GM19351 (cell line): ENCODE measurements around the gene KTN1.

Experiments used
- ATAC-seq: cut with Tn5 transposase; IDR thresholded peaks from one replicate; pipeline ENCODE4 v1.9.1; 2021; ENCODE audit warnings: mild to moderate bottlenecking, moderate library complexity; ENCODE audit not compliant: unreplicated experiment

The KTN1 gene

DNA sequence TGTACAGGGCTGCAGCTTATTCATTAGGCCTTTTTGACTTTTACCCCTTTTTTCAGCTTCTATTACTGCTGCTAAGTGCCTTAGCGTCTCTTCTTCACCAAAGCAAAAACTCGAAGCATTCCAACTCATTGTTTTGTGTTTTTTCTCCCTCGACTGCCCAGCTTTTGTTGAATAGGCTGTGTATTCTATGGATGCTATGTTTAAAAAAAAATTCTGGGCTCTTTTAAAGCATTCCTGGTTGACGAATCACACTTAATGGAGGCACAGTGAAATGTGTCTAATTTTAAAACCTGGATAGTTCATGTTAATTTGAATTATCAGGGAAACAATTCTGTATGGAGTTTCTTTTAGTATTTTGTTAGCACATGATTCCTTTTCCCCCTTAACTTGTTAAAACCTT is 29.7 kb downstream of the KTN1 start:
- no peak for ATAC-seq

DNA sequence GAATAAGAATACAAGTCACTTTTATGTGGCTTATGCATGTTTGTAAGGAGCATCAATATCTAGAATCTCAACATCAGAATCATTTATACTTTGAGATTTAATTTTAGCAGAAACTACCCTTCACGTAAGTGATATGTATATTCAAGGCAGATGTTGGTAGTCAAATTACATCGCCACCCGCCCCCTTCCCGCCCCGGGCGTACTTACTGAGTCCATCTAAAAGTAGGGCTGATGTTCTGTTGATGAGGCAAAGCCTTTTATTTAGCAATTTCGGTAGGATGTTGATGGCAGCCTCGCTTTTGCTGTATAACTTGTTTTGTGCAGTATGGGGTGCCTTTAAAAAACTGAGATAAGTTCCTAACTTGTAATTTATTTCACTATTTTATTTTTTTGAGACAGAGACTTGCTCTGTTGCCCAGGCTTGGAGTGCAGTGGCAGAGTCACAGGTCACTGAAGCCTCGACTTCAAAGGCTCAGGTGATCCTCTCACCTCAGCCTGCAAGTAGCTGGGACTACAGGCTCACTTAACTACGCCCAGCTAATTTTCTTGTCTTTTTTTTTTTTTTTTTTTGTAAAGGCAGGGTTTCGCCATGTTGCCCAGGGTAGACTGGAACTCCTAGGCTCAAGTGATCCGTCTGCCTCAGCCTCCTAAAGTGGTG is 30.8 kb downstream of the KTN1 start:
- ATAC-seq = no peak

DNA sequence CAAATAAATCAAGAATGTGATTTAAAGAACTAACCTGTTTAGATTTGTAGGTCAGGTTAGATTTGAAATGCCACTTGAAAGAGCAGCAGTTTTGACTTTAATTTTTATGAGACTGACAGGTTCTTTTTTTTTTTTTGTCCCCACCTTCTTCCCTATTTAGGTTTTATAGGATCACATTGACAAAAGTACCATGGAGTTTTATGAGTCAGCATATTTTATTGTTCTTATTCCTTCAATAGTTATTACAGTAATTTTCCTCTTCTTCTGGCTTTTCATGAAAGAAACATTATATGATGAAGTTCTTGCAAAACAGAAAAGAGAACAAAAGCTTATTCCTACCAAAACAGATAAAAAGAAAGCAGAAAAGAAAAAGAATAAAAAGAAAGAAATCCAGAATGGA is 31.9 kb downstream of the KTN1 start:
- ATAC-seq = no peak

DNA sequence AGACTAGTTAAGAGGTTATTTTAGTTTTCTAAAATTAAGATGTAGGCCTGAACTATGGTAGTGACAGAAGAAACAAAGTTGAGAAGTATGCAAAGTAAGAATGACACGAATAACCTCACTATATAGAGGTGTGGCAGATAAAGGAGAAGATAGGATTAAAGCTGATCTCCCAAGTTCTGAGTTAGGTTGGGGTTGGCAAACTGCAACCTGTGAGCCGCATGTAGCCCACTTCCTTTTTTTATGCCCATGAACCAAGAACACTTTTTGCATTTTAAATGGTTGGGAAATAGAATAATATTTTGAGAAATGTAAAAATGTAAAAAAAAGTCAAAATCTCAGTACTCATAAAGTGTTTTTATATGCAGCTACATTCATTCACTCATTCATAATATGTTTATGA is 34.3 kb downstream of the KTN1 start:
- no peak for ATAC-seq

DNA sequence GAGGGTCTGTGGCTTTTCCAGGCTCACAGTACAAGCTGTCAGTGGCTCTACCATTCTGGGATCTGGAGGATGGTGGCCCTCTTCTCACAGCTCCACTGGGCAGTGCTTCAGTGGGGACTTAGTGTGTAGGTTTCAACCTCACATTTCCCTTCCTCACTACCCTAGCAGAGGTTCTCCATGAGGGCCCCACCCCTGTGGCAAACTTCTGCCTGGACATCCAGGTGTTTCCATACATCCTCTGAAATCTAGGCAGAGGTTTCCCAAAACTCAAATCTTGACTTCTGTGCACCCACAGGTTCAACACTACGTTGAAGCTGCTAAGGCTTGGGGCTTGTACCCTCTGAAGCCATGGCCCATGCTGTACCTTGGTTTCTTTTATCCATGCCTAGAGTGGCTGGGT is 40.3 kb downstream of the KTN1 start:
- no peak for ATAC-seq

DNA sequence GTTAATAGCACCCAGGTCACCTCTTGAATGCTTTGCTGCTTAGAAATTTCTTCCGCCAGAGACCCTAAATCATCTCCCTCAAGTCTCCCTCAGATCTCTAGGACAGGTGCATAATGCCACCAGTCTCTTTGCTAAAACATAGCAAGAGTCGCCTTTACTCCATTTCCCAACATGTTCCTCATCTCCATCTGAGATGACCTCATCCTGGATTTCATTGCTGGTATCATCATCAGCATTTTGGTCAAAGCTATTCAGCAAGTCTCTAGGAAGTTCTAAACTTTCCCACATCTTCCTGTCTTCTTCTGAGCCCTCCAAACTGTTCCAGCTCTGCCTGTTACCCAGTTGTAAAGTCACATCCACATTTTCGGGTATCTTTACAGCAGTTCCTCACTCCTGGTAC is 41.0 kb downstream of the KTN1 start:
- ATAC-seq = no peak

DNA sequence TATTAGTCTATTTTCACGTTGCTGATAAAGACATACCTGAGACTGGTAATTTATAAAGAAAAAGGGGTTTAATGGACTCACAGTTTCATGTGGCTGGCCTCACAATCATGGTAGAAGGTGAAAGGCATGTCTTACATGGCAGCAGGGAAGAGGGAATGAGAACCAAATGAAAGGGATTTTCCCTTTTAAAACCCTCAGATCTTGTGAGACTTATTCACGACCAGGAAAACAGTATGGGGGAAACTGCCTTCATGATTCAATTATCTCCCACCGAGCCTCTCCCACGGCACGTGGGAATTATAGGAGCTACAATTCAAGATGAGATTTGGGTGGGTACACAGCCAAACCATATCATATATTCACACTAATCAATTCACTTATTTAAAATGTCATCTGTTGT is 41.4 kb downstream of the KTN1 start:
- no peak for ATAC-seq

DNA sequence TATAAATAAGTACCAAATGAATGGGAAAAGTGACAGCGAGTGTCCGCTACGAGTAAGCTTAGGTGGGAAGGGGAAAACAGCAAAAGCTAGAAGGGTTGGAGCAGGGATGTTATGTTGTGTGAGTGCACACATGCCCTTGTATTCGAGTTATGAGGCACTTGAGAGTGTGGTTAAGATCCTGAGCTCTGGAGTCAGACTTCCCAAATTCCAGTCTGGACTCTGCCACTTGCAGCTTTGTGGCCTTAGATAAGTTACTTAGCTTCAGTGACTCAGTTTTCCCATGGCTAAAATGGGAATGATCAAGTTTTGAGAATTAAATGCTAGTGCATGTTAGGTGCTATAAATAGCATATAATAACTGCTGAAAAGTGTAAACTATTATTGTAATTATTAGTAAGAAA is 44.9 kb downstream of the KTN1 start:
- ATAC-seq = no peak

DNA sequence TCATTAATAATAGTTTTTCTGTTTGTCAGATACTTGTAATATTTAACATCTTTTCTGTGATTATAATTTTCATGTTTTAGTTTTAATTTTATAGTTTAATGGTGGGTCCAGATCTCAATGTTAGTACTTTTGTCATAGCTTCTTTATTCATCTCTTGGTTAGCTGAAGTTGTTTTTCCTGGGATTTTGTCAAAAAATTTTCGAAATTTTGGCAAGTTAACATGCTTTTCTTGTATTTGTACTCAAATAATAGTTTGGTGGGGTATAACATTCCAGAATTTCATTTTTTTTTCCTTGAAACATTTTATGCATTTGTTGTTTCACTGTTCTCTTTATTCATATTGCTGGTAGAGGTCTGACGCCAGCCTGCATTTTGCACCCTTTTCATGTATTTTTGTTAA is 45.5 kb downstream of the KTN1 start:
- no peak for ATAC-seq

DNA sequence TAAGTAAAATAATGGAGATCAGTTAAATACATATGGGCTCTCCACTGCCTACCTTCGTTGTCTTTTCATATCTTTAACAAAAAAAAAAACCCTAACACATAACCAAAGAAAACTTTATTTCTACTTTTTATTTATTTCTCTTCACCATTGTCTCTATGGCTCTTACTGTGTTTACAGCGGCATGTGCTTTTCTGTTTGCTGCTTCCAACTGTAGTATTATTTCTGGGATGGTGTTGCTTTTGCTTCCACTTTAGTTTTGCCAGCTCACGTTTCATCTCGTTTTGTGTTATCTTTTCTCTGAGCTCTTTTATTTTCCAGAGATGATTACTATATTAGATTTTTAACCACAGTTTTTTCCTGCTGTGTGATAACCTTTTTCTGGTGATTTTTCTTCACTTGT is 46.1 kb downstream of the KTN1 start:
- ATAC-seq = no peak

DNA sequence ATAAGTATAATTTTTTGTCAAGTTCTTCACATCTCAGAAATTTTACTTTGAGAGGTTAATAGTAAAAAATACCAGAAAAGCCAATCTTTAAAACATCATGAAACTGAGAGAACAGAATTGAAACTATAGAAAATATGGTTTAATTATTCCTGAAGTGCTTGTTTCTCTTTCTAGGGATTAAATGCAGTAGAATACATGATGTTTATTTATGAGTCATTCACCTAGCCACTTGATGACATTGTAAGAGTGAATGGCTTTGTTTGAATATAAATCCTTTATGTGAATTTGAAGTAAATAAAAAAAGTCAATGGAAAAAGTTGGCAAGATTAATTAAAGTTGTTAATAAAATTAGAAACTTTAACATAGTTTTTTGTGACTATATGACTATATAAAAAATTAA is 48.4 kb downstream of the KTN1 start:
- no peak for ATAC-seq

DNA sequence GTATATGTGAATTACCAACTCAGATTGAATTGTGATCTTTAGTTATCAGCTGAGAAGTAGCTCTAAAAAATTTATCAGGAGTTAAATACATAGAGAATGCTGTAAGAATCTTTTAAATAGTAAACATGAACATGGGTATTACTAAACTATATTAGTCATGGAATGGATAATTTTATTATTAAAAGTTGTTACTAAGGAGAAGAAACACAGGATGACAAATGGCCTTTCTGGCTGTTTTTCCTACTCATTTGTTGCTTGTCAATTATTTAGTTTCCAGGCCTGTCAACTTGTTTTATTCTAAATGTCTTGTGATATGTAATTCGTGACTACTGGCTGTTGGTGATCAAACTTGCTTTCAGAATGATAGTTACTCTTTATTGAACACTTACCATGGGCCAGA is 58.7 kb downstream of the KTN1 start:
- ATAC-seq = no peak

DNA sequence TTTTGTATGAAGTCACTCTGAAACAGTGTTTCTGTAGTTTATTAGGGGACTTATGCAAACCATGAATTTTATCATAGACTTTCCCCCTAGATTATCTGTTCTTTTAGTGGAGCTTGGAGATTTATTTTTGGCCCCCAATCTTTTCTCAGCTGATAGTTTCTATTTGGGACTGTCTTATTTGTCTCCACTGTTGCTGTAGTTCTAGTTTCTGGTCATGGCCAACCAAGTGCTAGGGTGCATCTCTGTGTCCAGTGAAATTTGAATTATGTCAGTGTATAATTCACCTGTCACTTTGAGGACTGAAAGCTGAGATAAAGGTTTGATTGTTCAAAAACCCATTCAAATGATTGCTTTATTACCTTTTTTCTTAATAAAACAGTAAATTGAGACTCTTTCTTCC is 61.3 kb downstream of the KTN1 start:
- no peak for ATAC-seq

DNA sequence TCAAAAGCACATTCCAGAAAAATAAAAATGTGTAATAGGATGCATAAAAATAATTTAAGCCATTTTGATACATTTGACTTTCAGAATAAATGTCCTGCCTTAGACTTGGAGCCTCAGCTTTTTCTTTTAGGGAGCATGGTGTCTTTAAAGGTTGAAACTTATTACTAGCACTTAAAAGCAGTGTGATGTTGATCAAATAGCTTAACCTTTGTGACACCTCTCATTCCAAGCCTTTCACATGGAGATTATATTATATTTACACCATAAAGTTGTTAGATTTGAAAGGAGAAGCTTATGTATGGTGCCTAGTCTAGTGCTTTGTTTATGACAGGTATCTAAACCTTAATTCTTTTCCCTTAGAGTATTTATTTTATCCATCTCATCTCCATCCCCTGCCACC is 61.9 kb downstream of the KTN1 start:
- ATAC-seq = no peak

DNA sequence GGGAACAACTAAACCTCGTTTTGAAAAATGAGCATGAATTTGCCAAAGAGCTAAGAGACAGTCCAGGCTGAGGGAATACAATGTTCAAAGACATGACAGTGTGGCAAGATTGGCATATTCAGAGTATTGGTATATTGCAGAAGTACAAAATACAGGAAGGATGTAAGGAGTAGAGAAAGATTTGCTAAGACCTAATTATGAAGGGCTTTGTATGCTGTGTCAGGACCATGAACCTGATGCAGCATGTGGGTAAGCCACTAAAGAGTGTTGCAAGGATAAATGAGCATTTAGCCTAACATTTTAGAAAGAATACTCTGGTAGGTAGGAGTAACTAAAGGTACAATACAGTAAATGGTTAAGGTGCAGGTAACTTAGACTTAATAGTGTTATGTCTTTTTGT is 65.1 kb downstream of the KTN1 start:
- no peak for ATAC-seq

DNA sequence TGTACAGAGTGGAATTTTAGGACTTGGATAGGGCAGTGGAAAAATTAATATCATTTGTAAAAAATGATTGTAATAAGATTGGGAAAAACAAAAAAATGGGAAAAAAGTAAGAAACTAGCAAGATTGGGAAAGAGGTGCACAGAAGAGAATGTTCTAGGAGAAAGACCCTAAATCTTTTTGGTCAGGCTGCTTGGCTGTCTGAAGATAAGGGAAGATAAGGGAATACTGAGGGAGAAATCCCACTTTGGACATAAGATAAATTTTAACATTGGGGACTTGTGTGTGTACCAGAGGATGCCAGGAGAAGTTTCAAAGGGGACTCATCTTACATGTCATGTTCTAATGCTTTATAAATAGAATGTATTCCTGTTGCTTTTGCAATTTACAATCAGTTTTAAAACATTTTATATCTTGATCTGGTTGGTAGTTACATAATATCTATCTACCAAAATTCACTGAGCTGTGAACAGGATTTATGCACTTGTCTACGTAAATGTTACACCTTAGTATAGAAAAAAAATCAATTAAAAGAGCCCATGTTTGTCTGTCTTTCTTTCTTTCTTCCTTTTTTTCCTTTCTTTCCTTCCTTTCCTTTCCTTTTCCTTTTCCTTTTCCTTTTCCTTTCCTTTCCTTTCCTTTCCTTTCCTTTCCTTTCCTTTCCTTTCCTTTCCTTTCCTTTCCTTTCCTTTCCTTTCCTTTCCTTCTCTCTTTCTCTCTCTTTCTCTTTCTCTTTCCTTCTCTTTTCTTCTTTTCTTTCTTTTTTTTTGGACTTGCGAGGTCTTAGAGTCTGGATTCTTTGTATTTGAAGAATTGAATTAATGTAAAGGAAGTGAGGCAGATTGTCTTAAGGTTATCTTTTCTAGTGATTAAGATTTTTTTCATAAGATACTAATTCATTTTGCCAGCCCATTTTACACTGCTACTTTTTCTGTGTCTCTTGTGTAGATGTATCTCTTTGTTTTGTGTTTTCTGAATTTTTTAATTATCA is 66.1 kb downstream of the KTN1 start:
- no peak for ATAC-seq

DNA sequence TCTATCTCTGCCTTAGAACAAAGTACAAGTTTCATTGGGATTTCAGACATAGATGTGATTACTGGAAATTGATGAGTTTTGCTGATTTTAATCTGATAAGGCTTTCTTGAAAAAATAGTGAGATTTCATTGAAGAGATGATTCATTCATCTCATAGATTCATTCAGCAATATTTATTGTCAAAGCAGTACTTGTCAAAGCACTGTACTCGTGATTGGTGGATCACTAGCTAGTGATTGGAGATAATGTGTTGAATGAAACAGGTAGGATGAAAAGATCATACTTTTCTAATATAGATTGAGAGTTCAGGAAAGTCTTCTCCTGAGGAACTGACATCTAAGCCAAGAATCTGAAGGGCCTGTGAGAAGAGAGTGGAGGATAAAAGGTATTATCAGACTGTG is 71.0 kb downstream of the KTN1 start:
- ATAC-seq = no peak

DNA sequence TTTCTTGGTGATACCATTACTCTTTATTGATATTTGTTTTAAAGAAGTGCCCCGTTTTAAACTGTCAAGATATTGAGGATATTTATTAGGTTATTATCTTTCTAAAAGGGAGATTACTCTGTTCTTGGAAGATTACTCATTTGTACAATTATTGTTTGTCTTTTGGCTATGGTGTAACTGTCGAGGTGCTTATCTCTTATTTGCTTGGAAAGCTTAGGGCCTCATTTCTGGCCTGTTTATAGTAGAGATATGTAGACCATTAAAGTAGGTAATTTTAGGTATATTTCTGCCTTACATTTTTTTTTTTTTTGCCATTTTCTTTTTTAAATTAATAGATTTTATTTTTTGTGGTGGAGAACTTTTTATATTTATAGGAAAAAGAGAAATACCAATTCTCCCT is 74.2 kb downstream of the KTN1 start:
- no peak for ATAC-seq

DNA sequence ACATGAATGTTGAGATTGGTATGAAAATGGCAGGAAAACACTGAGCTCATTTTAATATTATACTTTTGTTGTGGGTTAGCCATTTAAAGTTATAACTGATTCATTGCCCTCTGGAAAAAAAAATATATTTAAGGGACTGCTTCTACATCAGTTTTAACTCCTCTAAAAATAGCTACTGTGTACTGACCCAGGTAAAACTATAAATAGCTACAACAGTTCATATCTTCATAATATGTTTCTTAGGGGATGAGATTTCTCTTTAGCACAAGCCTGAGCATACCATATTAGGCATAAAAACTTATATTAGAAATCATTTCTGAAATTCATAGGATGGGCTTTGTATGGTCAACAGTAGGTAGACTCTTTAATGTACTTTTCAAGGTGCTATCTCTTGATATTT is 81.0 kb downstream of the KTN1 start:
- ATAC-seq = no peak

DNA sequence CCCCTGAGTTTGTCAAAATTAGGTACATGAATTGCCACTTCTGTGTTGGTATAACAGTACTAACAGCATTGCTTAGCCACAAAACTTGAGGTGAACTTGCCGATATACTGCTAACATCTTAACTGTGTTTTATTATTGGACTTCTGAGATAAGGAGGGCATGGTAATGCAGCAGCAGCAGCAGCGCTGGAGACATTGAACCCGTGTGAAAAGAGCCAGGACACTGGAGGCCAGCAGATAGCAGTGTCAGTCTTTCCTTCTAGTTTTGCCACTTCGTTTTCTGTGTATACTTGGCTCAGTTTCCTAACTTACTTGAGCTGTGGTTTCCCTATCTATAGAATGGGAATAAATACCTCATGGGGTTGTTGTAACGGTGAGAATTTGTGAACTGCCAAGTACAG is 82.7 kb downstream of the KTN1 start:
- ATAC-seq = no peak

DNA sequence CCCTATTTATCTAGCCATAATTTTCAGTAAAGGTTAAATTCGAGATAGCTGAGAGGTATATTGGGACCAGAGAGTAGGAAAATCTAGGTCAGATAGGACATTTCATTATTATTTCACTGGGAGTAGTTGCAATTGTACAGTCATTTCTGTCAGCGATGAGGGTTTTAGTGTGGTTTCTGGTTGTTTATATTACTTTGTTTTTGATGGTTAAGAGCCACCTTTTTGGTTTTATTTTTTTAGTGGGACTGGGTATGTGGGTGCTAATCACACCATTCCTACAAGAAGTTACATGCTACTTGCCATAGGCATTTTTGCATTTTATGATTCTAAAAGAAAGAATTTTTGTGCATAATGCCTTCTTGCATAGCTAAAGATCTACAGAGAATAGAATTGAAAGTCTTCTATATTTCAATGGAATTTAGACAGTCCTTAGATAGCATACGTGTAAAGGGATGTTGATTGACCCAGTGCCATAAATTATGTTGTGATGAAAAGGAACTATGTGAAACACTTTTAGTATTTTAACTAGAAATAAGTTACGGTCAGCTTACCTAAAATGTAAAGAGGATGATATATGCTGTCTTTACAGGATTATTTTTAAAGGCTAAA is 85.2 kb downstream of the KTN1 start:
- peak; percentile 77 for ATAC-seq

DNA sequence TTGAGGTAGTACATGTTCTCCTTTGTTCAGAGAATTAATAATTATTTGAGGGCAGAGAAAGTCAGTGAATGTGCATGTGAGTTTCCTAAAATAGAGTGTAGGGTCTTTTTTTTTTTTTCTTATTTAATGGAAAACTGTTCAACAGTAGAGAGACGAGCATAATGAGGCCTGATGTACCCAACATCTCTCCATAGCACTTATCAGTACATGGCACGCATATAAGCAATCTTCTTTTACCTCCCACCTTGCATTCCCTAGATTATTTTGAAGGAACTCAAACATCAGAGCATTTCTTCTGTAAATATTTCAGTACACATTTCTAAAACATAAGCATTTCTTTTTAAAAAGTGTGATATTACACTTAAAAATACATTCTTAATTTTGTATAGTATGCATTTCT is 87.8 kb downstream of the KTN1 start:
- no peak for ATAC-seq
